ENCODE results near the gene BOD1L1.

Gene BOD1L1

DNA sequence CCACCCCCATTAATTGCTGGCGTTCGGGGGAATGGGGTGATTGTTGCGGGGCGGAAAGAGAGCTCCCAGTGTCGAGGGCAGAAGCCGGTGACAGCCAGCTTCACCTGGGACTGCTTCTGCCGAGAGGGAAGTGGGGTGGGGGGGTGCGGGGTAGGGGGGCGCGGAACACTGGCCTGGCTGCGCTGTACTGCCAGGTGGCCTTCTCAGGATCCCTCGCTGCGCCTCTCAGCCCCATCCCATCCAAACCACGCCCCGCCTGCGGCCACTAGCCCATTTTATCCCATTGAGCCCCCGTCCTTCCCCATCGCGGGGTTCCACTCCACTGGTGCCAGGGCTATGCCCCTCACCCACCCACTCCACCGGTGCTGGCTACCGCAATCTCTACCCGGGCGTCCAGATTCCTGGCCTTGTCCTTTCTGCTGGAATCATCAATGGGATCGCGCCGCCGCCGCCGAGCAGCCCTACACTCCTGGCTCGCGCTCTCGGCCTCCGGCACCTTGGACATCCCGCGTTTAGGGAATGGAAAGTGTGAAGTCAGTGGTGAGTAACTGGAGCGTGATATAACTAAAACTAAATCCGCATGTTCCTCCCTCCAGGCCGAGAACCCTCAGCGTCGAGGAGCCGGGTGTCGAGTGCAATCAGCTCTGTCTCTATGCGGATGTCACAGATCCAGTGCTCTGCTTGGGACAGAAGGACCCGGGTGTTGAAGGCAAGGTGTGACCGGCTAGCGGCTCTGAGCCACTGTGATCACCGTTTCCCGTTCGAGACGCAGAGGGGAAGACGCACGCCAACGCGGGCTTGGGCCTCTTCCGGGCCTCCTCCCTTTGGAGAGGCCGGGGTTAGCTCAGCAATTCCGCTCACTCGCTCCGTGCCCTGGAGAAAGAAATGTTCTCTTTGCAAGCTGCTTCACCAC is 103.7 kb downstream of the BOD1L1 start:
- no peak for DNase-seq

DNA sequence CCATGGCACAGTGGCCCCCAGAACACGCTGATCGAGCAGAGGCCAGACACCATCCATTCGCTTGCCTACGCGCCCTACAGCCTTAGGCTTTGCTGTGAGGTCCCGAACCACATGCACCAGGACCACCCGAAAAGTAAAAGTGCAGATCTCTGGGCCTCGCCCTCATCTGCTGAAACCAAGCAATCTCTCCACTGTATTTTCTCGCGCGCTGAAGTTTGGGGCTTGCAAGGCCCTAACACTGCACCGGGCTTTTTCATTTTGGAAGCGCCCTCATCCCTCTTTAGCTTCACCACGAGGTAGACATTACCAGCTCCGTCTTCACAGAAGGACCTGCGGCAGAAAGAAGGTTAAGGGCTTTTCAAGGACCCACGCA is 104.4 kb downstream of the BOD1L1 start:
- no peak for DNase-seq

DNA sequence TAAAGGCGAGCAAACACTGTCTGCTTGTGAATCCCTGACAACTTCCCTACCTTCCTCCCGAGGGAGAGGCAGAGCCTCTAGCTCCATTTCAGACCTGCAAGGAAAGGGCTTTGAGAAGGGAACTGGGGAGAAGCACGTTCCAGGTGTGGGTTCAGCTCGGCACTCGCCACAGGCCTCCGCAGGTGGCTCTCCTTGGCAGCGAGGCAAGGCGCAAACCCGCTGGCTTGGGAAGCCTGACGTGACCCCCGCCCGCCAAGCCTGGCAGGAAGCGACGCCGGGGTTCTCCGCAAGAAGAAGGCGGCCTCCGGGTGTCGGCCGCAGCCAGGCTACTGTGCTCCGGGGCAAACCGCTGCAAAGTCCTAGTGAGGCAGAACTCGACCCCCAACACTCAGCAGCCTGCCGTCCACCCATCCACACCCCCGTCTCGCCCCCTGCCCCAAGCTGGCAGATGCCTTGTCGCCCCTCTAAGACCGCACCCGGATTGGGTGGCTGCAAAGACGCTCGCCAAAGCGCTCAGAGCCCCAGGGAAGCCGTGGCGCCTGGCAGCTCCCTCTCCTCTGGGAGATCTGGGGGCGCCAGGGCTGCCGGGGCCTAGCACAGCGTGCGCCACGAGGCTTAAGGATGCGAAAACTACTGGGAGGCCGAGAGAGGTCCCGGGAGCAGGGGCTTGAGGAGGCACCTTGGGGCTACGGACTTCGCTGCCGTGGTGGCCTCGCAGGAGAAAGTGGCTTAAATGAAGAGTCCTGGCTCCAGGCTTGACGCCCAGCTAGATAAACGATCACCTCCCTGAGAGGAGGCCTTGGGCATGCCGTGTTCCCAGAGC is 105.0 kb downstream of the BOD1L1 start:
- DNase-seq: no peak

DNA sequence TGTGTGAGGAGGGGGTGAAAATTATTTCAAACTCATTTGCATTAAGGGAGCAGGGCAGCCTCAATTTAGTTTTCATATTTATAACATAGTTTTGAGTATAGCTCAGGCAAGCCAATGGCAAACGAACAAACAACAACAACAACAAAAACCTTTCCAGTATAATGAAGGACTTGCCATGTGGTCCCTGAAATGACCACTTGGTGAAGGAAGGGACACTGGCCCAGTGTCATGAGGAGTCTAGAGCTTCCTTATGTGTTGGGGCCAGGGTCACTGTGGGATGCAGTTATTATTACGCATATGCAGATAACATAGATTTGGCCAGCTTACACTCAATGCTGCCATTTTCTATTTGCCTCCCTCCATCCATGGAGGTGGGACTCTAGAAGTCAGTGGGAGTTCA is 106.5 kb downstream of the BOD1L1 start:
- no peak for DNase-seq

Data from hippocampal formation (tissue), 2 donors.